Activated CD8-positive, alpha-beta memory T cell treated with anti-CD3 and anti-CD28 coated beads for 36 hours (primary cell): Measurements from ENCODE around the gene ACVR1C. TPM values are rescaled to one million over a fixed set of nuclear protein-coding genes. Genes with fewer than 3 reads are reported as not detected.
"Not testable (repeated sequence)": the region's sequence is repeated elsewhere in the genome, so short reads cannot be mapped to it uniquely, and the experiment has no call there.

Source experiments
- CTCF ChIA-PET: fragments of 350-600 bp; sonication (Branson Sonifier 250); formaldehyde crosslinking; loops from one replicate; lab custom pipeline; 2021; ENCODE audit warnings: antibody characterized with exemption; lab: Charles Lee
- POLR2A ChIA-PET: fragments of 350-600 bp; sonication (Branson Sonifier 250); formaldehyde crosslinking; loops from one replicate; lab custom pipeline; 2021; ENCODE audit warnings: antibody characterized with exemption; lab: Charles Lee
- total RNA-seq, 2 experiments: library from RNA; stranded (reverse); gene quantifications; one replicate each; pipeline ENCODE4 v1.2.3, GENCODE V29; 2021

The ACVR1C gene
- total RNA-seq, 2 experiments from 2014 or later: 0.38 to 0.44 TPM

DNA sequence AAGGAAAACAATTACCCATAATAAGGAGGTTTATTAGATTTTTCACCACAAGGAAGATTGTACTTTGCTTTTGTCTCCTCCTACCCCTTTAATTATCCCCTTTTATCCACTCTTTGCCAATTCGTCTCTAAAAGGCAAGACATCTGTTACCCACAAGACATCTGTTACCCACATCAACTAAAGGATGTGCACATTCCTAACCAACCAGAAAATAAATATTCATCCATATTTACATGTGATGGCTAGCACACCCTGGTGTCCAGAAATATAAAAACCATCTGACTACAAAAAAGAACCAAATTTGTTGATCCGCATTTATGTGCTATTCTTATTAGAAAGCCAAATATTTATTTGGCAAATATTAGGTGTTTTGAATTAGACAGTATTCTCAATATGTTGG is 35.7 kb downstream of the ACVR1C start:
- POLR2A ChIA-PET: no interaction called here
- CTCF ChIA-PET: no interaction called here

DNA sequence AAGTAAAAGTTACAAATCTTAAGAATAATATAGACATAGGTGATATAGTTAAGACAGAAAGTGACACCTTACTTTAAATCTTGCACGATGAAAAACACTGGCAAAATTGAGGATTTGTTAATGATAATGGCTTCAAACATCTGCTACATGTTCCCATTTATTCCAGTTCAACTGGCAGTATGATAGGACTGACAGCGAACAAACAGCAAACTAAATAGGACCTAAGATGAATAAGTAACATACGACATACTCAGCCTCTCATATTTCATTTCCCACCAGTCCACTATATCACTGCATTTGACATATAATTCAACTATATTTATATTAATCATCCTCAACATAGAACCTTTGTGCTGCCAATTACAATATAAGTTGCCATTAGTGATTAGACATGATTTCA is 36.3 kb downstream of the ACVR1C start:
- POLR2A ChIA-PET: no interaction called here
- CTCF ChIA-PET: interaction anchor here (0.7 kb wide), 1 partner anchor 290 kb away, joined by 3 read pairs; no protein-coding TSS in a partner anchor

DNA sequence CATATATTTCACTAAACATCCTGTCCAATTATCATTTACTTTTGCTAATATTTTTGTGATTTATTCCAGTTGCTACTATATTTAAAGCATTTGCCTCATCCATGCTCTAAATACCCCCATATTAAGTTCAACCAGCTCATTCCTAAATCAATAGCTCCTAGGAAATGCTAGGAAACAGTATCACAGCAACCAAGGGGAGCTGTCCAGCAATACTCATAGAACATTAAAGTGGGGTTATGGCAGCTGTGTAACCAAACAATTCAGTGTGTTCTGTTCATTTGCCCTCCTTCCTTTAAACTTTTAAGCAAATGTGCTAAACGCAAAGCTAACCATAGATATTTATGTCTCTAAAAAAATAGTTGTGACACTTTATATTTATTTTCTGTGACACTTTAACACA is 41.1 kb downstream of the ACVR1C start:
- CTCF ChIA-PET: no interaction called here
- POLR2A ChIA-PET: no interaction called here

DNA sequence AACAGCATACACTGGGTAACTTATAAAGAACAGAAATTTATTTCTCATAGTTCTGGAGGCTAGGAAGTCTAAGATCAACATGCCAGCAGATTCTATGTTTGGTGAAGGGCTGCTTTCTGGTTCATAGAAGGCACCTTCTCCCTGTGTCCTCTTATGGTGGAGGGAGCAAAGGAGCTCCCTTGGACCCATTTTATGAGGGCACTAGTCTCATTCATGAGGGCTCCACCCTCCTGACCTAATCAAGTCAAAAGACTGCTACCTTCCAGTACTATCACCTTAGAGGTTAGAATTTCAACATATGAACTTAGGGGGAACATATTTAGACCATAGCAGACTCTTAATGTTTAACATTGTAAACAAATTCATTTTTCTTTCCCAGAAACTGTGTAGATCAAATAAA is 54.5 kb downstream of the ACVR1C start:
- ChIA-PET POLR2A (no interaction called here), CTCF (no interaction called here)

DNA sequence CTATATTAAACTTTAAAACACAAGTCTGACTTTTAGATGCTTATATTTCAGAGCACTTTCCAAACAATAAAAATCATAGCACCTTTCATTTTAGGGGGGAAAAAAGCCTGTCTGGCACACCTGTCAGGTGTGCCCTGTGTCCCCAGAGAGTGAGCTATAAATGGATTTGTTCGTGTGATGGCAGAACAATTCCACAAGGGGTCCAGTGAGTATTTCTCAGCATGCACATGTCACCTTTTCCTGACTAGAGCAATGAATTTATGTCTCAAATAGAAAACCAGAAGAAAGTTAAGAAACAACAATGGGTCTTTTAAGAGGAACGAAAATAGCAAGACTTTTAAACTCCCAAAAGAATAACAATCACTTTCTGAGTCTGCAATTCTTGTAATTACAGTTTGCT is 55.9 kb downstream of the ACVR1C start:
- CTCF ChIA-PET: no interaction called here

DNA sequence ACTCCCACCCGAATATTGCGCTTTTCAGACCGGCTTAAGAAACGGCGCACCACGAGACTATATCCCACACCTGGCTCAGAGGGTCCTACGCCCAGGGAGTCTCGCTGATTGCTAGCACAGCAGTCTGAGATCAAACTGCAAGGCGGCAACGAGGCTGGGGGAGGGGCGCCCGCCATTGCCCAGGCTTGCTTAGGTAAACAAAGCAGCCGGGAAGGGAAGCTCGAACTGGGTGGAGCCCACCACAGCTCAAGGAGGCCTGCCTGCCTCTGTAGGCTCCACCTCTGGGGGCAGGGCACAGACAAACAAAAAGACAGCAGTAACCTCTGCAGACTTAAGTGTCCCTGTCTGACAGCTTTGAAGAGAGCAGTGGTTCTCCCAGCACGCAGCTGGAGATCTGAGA is 62.0 kb downstream of the ACVR1C start:
- POLR2A ChIA-PET, CTCF ChIA-PET: not testable (repeated sequence)

More for the DNA sequence above, 55.9 kb downstream of the ACVR1C start:
- POLR2A ChIA-PET: no interaction called here

DNA sequence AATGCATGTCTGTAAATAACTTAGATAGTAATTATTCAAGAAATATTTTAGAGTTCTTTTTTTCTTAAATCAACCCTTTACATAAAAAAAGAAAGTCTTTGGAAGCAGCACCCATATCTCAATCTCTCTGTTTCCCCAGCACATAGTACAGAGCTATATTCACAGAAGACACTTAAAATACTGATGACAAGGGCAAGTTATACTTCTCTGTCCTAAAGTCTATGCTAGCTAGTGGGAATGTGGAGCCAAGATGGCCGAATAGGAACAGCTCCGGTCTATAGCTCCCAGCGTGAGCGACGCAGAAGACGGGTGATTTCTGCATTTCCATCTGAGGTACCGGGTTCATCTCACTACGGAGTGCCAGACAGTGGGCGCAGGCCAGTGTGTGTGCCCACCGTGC is 62.6 kb downstream of the ACVR1C start:
- CTCF ChIA-PET, POLR2A ChIA-PET: not testable (repeated sequence)

DNA sequence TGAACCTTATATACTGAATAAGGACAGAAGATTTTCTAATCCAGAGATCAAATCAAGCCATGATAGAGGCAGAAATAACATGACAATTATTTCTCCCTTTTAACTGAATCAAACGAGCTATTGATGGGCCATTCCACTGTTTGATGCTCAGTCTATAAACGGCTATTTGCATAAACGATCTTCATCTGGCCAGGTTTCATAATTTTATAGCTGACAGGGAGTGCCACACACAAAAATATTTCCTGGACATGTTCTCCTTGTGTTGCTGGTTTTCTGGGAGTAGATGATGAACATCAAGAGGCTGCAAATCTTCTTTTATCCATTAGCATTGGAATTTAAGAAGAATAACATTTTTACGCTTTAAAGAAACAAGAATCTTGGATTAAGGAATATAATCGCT is 63.1 kb downstream of the ACVR1C start:
- CTCF ChIA-PET: no interaction called here
- POLR2A ChIA-PET: no interaction called here

DNA sequence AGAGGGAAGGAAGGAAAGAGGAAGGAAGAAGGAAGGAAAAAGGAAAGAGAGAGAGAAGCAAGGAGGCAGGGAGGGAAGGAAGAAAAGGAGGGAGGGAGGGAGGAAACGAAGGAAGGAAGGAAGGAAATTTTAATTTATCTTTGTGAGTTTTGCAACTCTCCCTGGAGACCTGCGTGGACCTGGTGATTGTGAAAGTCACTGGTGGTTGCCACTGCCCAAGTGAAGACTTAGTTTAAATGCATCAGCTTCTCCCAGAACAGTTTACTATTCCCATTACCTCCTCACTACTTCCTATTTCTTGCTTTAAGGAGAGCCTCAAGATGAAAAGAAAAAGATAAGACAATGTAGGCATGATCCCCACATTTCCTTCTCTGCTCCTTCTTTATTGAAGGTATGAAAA is 68.8 kb downstream of the ACVR1C start:
- ChIA-PET POLR2A (no interaction called here), CTCF (interaction anchor here (1.2 kb wide), 1 partner anchor 67 kb away, joined by 3 read pairs; no protein-coding TSS in a partner anchor)

DNA sequence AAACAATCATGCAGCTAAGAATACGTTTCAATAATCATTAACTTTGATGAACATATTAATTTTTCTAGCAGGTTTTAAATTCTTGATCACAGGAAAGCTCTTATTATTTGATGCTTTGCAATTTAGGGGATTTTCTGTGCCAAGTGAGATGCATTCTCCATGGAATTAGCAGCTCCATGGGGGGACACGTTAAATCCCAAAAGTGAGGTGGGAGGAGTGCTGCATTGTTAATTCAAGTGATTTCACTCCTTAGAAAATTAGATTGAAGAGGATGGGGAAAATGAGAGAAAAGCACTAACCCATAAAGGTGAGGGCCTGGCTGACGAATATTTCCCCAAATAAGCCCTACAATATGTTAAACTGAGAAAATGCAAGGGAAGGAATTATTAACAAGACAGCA is 69.2 kb downstream of the ACVR1C start:
- CTCF ChIA-PET: interaction anchor here (1.2 kb wide), 1 partner anchor 67 kb away, joined by 3 read pairs; no protein-coding TSS in a partner anchor

DNA sequence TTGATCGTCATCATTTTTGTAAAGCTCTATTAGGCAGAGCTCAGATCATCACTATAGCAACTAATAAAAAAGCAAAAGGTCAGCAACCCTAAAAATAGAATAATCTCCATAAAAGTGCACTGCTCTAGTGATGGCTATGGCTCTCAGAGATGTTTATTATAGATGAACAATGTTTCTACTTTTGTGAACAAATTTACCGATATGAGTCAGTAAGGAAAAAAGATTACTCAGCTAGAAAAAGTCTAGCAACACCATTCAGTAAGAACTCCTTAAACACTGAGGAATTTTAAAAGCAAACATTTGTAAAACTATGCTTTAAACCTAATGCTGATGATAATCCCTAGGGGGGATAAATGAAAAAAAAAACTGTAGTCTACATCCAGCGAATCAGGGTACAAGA is 69.6 kb downstream of the ACVR1C start:
- POLR2A ChIA-PET: no interaction called here
- CTCF ChIA-PET: interaction anchor here (1.2 kb wide), 1 partner anchor 66 kb away, joined by 3 read pairs; no protein-coding TSS in a partner anchor

More for the DNA sequence above, 69.2 kb downstream of the ACVR1C start:
- POLR2A ChIA-PET: no interaction called here

DNA sequence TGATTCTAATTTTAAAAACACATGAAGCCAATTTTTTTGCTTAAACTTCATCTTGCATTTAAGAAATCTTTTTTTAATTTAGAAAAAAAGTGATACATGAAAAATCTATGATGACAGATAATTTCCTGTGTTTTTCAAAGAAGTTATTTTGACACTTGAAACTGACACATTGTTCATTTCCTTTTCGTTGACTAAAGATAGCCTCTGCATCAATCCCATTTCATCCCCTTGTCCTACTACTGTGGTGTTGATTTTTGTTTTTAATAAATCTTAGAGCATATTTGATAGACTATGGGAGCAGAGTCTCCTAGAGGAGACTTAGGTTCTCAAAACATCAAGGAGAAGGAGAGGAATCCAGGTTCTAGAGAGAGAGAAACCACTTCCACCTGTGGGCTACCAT is 70.9 kb downstream of the ACVR1C start:
- ChIA-PET POLR2A (no interaction called here), CTCF (no interaction called here)

DNA sequence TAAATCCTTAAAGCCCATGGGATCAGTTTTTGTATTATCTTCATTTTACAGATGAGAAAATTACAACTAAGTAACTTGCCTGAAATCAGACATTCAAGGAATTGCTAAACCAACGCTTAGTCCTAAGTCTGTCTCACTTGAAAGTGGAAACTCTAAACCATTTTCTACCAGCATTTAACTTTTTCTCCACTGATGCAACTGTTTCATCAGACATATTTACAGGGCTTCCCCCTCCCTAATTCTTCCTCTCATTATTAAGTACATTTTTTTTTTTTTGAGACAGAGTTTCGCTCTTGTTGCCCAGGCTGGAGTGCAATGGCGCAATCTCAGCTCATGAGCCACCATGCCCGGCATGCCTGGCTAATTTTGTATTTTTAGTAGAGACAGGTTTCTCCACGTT is 88.6 kb downstream of the ACVR1C start:
- POLR2A ChIA-PET: interaction anchor here (0.6 kb wide), 1 partner anchor 1205 kb away, joined by 3 read pairs; no protein-coding TSS in a partner anchor
- CTCF ChIA-PET: no interaction called here

DNA sequence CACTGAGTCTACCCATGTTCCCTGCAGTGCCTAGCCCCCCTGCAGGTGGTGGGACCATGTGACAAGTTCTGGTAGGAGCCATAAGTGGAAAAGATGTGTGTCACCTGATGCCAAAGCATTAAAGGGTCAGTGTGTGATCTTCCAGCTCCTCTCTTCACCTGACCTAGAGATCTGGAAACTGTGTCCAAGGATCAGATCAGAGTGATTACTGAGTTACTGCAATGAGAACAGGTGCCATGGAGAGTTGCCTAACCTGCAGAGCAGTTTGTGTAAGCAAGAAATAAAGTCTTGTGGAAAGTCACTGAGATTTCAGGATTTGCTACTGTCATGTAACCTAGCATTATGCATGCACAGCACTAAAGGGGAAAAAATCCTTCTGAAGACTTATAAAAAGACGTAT is 90.6 kb downstream of the ACVR1C start:
- ChIA-PET CTCF (no interaction called here), POLR2A (no interaction called here)

DNA sequence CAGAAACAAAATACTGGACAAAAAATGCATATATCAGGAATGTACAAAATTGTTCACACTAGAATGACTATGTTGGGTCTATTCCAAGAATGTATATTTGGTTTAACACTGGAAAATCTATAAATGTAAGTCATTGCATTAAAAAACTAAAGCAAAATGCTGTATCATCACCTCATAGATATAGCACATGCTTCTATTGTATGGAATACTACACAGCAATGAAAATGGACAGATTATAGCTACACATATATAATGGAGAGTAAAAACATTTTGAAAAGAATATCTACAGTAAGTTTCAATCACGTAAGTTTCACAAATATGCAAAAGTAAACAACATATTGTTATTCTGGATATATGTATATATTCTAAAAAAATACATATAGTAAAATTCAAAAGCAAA is 91.8 kb downstream of the ACVR1C start:
- ChIA-PET POLR2A (no interaction called here), CTCF (no interaction called here)

DNA sequence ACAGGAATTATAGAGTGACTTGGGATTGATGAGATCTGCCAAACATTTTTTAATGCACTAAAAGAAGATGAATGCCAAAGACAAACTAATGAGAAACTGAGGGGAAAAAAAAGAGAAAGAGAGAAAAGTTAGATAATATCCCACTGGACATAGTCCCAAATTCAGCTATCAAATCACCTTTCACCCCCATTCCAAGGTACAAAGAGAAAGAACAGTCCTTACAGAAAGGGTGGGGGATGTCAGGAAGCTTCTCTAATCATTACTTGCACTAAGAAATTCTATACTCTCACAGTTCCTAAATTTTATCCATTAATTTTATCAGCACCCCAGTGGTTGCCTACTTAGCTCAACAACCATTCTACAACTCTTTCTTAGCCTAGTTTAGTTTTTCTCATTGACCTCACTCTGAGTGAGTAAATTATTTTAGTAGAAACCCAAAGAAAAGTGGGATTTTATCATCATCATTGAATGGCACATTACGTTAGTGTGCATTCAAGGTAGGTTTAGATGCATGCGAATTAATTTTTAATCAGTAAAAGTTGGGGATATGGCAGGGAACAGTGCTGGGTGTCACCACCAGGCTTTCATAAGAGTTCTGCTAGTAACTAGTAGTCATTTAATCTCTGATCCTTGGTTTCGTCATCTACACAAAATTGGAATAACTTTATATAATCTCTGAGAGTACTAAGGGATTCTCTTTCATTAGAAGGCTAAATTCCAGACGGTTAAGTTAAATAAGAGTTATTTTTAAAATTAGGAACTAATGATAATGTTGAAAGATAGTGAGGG is 99.5 kb downstream of the ACVR1C start:
- ChIA-PET POLR2A (no interaction called here), CTCF (no interaction called here)

DNA sequence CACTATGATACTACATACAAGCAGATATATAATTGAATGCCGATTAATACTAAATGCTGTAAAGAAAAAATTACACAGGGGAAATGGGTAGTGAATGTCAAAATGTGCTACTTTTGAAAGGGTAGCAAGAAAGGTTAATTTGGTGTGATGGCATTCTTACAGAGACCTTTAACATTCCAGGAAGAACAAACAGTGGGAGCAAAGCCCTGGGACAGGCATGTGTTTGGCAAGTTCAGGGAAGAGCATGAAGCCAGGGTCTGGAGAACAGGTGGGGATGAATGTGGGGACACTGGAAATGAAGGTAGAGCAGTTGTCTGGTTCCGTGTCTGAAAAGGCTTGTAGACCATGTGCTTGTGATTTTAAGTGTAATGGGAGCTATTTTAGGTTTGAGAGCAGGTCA is 102.6 kb downstream of the ACVR1C start:
- CTCF ChIA-PET: no interaction called here
- POLR2A ChIA-PET: no interaction called here

DNA sequence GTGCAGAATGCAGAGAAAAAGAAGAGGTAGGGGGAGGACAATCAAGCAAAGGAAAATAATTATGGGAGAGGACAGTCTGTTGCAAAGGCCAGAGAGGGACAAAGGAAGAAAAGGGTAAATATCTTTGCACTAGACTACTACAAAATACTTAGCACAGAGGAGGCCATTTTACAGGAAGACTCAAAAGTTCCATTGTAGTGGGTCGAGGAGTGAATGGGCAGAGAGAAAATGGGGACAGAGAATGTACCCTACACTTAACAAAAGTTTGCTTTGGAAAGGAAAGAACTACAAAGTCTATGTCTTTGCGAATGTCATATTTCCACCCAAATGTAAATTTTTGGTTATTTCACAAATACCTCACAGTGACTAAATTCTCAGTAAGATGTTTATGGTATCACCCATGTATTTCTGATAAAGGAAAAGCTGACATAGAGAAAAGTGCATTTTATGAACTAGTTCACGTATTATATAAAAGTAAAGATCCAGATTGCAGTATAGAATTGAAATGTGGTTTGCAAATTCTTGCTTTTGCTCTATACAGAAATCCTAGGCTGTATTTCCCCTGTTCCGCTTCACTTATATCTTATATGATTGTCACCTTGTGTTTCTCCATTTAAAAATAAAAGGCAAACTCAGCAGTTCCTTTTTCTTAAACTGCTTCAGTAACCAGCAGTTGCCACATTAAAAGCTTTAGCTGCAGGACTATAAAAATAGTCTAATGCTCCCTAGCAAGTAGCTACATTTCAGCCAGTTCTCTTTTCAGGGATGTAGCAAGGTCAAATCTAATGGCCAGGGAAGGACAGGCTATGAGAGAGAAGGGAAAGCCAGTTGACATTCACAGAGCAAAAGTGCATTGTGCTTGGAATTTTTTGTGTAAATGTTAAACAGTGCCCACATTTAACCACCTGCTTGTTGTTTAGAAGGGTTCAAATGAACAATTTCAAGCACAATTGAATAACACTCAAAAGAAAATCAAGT is 105.1 kb downstream of the ACVR1C start:
- POLR2A ChIA-PET: no interaction called here
- CTCF ChIA-PET: no interaction called here

DNA sequence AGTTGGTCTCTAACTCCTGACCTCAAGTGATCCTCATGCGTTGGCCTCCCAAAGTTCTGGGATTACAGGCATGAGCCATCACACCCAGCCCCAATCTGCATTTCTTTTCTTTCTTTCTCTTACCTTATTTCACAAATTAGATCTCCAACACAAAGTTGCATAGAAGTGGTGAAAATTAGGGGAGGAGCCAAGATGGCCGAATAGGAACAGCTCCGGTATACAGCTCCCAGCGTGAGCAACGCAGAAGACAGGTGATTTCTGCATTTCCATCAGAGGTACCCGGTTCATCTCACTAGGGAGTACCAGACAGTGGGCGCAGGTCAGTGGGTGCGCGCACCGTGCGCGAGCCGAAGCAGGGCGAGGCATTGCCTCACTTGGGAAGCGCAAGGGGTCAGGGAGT is 113.7 kb downstream of the ACVR1C start:
- CTCF ChIA-PET: not testable (repeated sequence)
- POLR2A ChIA-PET: interaction anchor here (0.6 kb wide), 1 partner anchor 20 kb away, joined by 3 read pairs; no protein-coding TSS in a partner anchor

DNA sequence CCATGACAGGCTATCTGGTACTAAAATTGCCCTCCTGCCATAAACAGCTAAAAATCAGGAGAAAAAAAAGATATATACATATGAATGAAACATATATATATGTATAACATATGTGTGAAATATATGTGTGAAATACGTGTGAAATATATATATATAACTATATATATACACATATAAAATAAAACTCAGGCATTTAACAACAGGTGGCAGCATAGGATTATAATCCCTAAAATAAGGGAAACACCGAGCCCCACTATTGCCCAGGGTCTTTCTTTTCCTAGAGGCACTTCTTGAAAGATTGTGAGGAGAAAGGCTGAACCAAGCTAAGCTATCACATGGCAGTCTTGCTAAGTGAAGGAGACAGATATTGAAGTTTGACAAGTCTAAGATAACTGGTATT is 118.9 kb downstream of the ACVR1C start:
- ChIA-PET CTCF (interaction anchor here (0.7 kb wide), 1 partner anchor 17 kb away, joined by 3 read pairs; no protein-coding TSS in a partner anchor), POLR2A (no interaction called here)
